Effector memory CD8-positive, alpha-beta T cell (primary cell): ENCODE data around the gene SNRNP35.
"Not testable (repeated sequence)": the region's sequence is repeated elsewhere in the genome, so short reads cannot be mapped to it uniquely, and the experiment has no call there.

ENCODE experiments used
- ATAC-seq: fragments of 150-1000 bp; cut with Tn5 transposase; replicated peaks from 2 replicates; pipeline ENCODE4 v1.10.0; 2021; ENCODE audit warnings: mild to moderate bottlenecking, moderate library complexity
- DNase-seq, 3 experiments: peaks; one replicate each; pipeline ENCODE4 v3.0.0; 2021
- H3K27ac Mint-ChIP-seq, 2 donors: one replicate each; pipeline ENCODE4 v1.8.0; 2022; ENCODE audit warnings: mild to moderate bottlenecking in 2 of 2, mixed read lengths in 2 of 2, moderate library complexity in 2 of 2
- H3K27me3 Mint-ChIP-seq, 2 donors: one replicate each; pipeline ENCODE4 v1.8.0; 2022; ENCODE audit warnings: mixed read lengths in 2 of 2
- H3K36me3 Mint-ChIP-seq: one replicate; pipeline ENCODE4 v1.8.0; 2022; ENCODE audit warnings: mild to moderate bottlenecking, moderate library complexity, mixed read lengths; ENCODE audit not compliant: insufficient read depth
- H3K4me1 Mint-ChIP-seq, 2 donors: one replicate each; pipeline ENCODE4 v1.8.0; 2022; ENCODE audit warnings: low read depth in 2 of 2, mixed read lengths in 2 of 2
- H3K4me3 Mint-ChIP-seq, 2 donors: one replicate each; pipeline ENCODE4 v1.8.0; 2022; ENCODE audit warnings: mild to moderate bottlenecking in 2 of 2, mixed read lengths in 2 of 2, moderate library complexity in 2 of 2
- H3K9me3 Mint-ChIP-seq, 2 donors: one replicate each; pipeline ENCODE4 v1.8.0; 2022; ENCODE audit warnings: mixed read lengths in 2 of 2
- total RNA-seq, 9 experiments: gene quantifications; one replicate each; lab custom pipeline; 2026; lab: John Stamatoyannopoulos, UW

Gene SNRNP35, protein sequence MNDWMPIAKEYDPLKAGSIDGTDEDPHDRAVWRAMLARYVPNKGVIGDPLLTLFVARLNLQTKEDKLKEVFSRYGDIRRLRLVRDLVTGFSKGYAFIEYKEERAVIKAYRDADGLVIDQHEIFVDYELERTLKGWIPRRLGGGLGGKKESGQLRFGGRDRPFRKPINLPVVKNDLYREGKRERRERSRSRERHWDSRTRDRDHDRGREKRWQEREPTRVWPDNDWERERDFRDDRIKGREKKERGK
- 11.4 to 39.2 (median 23.8) reads per million in 9 experiments for total RNA-seq

GRCh38 chr12:123457980-123458779, at the start of gene SNRNP35:
SNRNP35 (plus strand) TSS chr12:123458139; CDS start chr12:123465541, 7,402 bp downstream.
- peaks cover 22% of the 10 kb centered on the region for H3K36me3 Mint-ChIP-seq
- no peaks in the 10 kb centered on the region for H3K27me3 Mint-ChIP-seq

DNA sequence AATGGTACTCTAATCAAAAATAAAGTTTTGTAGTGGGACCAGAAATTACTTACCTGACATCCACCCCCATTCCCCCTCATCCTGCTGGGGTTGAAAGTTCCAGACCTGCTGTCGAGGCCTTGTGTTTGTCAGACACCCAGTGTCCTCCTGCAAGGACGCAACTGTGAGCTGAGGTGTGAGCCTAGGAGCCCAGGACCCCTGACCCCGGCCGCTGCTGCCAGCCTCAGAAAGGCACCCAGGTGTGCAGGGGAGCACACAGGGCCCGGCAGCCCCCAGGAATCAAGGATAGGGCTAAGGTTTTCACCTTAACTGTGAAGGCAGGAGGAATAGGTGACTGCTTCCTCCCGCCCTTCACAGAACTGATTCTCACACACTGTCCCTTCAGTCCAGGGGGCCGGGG, 49.3 kb upstream of the SNRNP35 start:
- ATAC-seq, DNase-seq, H3K9me3 Mint-ChIP-seq, H3K4me3 Mint-ChIP-seq, H3K4me1 Mint-ChIP-seq, H3K27me3 Mint-ChIP-seq, H3K27ac Mint-ChIP-seq: not testable (repeated sequence)
- H3K36me3 Mint-ChIP-seq = peaks cover 71% of the 10 kb centered on the region

More at GRCh38 chr12:123457980-123458779, at the start of gene SNRNP35:
- DNase-seq = peak; percentile 79 to 85 (median 79)
- H3K9me3 Mint-ChIP-seq = no peaks in the 10 kb centered on the region
- peak; percentile 80 for ATAC-seq
- peak within 1 kb of the TSS; percentile 98 to 99 for H3K4me3 Mint-ChIP-seq
- peaks cover 14 to 19% of the 10 kb centered on the region in 2 donors for H3K4me1 Mint-ChIP-seq
- H3K27ac Mint-ChIP-seq = peak within 1 kb of the TSS; percentile 99

DNA sequence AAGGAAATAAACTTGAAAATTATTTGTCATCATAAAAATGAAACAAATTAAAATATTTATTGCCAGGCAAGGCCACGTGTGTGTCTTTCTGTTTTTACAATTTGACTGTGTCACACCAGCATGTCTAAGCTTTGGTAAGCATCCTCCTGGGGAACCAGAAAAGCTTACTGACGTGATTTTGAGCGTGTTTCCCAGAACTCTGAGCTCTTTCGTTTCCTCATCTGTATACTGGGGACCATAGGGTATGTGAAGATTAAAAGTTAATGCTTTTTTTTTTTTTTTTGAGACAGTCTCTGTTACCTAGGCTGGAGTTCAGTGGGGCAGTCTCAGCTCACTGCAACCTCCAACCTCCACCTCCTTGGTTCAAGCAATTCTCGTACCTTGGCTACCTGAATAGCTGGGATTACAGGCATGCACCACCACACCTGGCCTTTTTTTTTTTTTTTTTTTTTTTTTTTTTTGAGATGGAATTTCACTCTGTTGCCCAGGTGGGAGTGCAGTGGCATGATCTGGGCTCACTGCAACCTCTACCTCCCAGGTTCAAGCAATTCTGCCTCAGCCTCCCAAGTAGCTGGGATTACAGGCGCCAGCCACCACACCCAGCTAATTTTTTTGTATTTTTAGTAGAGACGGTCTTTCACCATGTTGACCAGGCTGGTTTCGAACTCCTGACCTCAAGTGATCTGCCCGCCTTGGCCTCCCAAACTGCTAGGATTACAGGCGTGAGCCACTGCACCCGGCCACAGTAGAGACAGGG, 48.5 kb upstream of the SNRNP35 start:
- not testable (repeated sequence) for H3K4me3 Mint-ChIP-seq, DNase-seq, H3K27ac Mint-ChIP-seq, H3K4me1 Mint-ChIP-seq, H3K9me3 Mint-ChIP-seq, ATAC-seq, H3K27me3 Mint-ChIP-seq
- H3K36me3 Mint-ChIP-seq = peaks cover 64% of the 10 kb centered on the region

GRCh38 chr12:123410041-123410412, 47.9 kb upstream of the SNRNP35 start:
- Mint-ChIP-seq H3K9me3 (no peaks in the 10 kb centered on the region), H3K27me3 (no peaks in the 10 kb centered on the region), H3K27ac (no peak overlapping the region), H3K4me1 (peaks cover 0 to 1% of the 10 kb centered on the region in 2 donors), H3K4me3 (no peak overlapping the region), H3K36me3 (peaks cover 62% of the 10 kb centered on the region)
- ATAC-seq (no peak), DNase-seq (no peak)

DNA sequence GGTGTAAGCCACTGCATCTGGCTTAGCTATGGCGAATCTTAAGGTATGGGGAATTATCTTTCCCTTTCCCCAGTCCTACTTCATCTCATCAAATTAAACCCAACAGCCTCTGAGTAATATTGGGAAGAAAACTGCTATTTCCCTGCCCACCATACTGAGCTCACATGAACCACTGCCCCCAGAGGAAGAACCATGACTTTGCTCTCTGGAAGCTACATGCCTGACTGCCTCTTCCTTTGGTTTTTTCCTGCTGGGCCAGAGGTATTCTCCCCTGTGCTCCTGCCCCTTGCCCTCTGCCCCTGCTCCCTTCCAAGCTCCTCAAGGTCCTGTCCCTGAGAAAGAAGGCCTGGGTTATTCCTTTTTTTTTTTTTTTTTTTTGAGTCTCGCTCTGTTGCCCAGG, 36.6 kb upstream of the SNRNP35 start:
- H3K4me1 Mint-ChIP-seq = no peaks in the 10 kb centered on the region
- H3K27me3 Mint-ChIP-seq = no peaks in the 10 kb centered on the region
- H3K27ac Mint-ChIP-seq = peak overlapping the region in 1 of 2 donors; percentile 76
- no peaks in the 10 kb centered on the region for H3K9me3 Mint-ChIP-seq
- H3K4me3 Mint-ChIP-seq = no peak overlapping the region
- ATAC-seq = no peak
- no peak for DNase-seq
- H3K36me3 Mint-ChIP-seq = peaks cover 68% of the 10 kb centered on the region

GRCh38 chr12:123427036-123427769, 30.7 kb upstream of the SNRNP35 start:
- Mint-ChIP-seq H3K27ac (peak overlapping the region; percentile 89 to 96), H3K4me3 (peak overlapping the region; percentile 56 to 62), H3K27me3 (no peaks in the 10 kb centered on the region), H3K36me3 (peaks cover 54% of the 10 kb centered on the region), H3K4me1 (peaks cover 19 to 35% of the 10 kb centered on the region in 2 donors), H3K9me3 (no peaks in the 10 kb centered on the region)
- DNase-seq (peak; percentile 14 to 38 (median 25)), ATAC-seq (peak; percentile 81)

DNA sequence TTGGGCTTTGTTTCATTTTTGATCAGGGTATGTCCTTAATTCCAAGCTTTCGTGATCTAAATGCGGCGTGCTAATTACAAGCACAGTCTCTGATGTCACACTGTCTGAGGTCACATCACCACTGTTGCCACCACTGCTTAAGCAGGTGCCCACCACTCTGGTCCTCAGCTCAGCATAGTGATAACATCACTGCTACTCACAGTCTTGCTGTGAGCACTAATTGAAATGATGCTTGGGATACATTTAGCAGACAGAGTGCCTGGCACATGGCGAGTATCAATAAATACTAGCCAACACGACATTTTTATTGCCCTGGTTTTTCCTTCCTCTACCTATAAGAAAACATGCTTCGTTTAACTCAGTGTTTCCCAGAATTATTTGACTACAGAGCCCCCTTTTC, 29.3 kb upstream of the SNRNP35 start:
- Mint-ChIP-seq H3K27ac (peak overlapping the region; percentile 89 to 96), H3K36me3 (peaks cover 46% of the 10 kb centered on the region), H3K27me3 (no peaks in the 10 kb centered on the region), H3K4me1 (peaks cover 29 to 47% of the 10 kb centered on the region in 2 donors), H3K9me3 (no peaks in the 10 kb centered on the region), H3K4me3 (no peak overlapping the region)
- ATAC-seq (no peak), DNase-seq (no peak)

- Mint-ChIP-seq H3K36me3 (peaks cover 42% of the 10 kb centered on the region), H3K4me1 (peaks cover 31 to 52% of the 10 kb centered on the region in 2 donors), H3K27ac (peak overlapping the region; percentile 35 to 96)
- not testable (repeated sequence) for H3K9me3 Mint-ChIP-seq, ATAC-seq, H3K4me3 Mint-ChIP-seq, DNase-seq, H3K27me3 Mint-ChIP-seq
Observed at GRCh38 chr12:123429101-123429500, 28.8 kb upstream of the SNRNP35 start.

DNA sequence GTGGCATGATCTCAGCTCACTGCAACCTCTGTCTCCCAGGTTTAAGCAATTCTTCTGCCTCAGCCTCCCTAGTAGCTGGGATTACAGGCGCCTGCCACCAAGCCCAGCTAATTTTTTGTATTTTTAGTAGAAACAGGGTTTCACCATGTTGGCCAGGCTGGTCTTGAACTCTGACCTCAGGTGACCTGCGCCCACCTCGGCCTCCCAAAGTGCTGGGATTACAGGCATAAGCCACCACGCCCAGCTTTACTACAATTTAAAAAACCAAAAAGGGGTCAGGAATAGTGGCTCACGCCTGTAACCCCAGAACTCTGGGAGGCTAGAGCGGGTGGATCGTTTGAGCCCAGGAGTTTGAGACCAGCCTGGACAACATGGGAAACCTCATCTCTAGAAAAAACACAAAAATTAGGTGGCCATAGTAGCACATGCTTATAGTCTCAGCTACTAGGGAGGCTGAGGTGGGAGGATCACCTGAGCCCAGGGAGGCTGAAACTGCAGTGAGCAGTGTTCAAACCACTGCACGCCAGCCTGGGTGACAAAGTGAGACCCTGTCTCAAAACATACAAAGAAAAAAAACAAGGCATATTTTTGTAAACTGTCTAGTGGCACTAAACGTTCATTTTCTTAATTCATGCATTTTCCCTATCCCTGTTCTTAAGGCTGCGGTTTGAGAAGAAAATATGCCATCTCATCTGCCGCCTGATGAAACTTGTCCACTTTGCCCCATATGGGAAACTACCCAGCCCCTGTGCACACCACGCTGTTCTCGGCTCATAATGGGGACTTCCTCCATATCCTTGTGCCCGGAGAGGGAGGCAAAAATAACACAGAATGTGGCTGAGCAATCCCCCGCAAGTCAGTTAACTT, 25.8 kb upstream of the SNRNP35 start:
- Mint-ChIP-seq H3K4me1 (peaks cover 44 to 58% of the 10 kb centered on the region in 2 donors), H3K36me3 (peaks cover 48% of the 10 kb centered on the region)
- peak; percentile 31 for ATAC-seq

GRCh38 chr12:123433615-123434014, 24.3 kb upstream of the SNRNP35 start:
- Mint-ChIP-seq H3K36me3 (peaks cover 48% of the 10 kb centered on the region), H3K27ac (peak overlapping the region; percentile 99), H3K4me3 (peak overlapping the region; percentile 98 to 99), H3K9me3 (no peaks in the 10 kb centered on the region), H3K4me1 (peaks cover 39 to 46% of the 10 kb centered on the region in 2 donors), H3K27me3 (no peaks in the 10 kb centered on the region)
- no peak for ATAC-seq
- no peak for DNase-seq

More for the DNA sequence above, 25.8 kb upstream of the SNRNP35 start:
- Mint-ChIP-seq H3K27ac (peak overlapping the region; percentile 99), H3K4me3 (peak overlapping the region; percentile 98 to 99)
- peak; percentile 18 to 31 (median 26) for DNase-seq
- H3K27me3 Mint-ChIP-seq, H3K9me3 Mint-ChIP-seq: not testable (repeated sequence)

GRCh38 chr12:123435636-123436016, 22.3 kb upstream of the SNRNP35 start:
- no peak for DNase-seq
- peaks cover 34% of the 10 kb centered on the region for H3K36me3 Mint-ChIP-seq
- no peak for ATAC-seq
- no peaks in the 10 kb centered on the region for H3K27me3 Mint-ChIP-seq
- no peaks in the 10 kb centered on the region for H3K9me3 Mint-ChIP-seq
- peak overlapping the region; percentile 98 to 99 for H3K4me3 Mint-ChIP-seq
- peaks cover 37 to 40% of the 10 kb centered on the region in 2 donors for H3K4me1 Mint-ChIP-seq
- H3K27ac Mint-ChIP-seq = peak overlapping the region; percentile 99
